HG02970 (cell line): Measurements from ENCODE around the gene LDB3.

ENCODE experiments used
- ATAC-seq: cut with Tn5 transposase; IDR thresholded peaks from one replicate; pipeline ENCODE4 v1.9.1; 2021; ENCODE audit warnings: mild to moderate bottlenecking, moderate library complexity, moderate number of reproducible peaks; ENCODE audit not compliant: unreplicated experiment, low FRiP score

The LDB3 gene

GRCh38 chr10:86663576-86664339 is 4.6 kb upstream of the LDB3 start:
- no peak for ATAC-seq

GRCh38 chr10:86664341-86665217 is 3.7 kb upstream of the LDB3 start:
- no peak for ATAC-seq

- no peak for ATAC-seq
Observed at GRCh38 chr10:86665218-86665607, 3.1 kb upstream of the LDB3 start.

GRCh38 chr10:86665868-86666267 is 2.4 kb upstream of the LDB3 start:
- ATAC-seq: no peak

GRCh38 chr10:86666538-86666937 is 1.8 kb upstream of the LDB3 start:
- no peak for ATAC-seq

- ATAC-seq: no peak
Observed at GRCh38 chr10:86667421-86668181, 710 bp upstream of the LDB3 start.

- ATAC-seq: no peak
Observed at GRCh38 chr10:86670290-86670811, 2.0 kb downstream of the LDB3 start.

- no peak for ATAC-seq
Observed at GRCh38 chr10:86670876-86671275, 2.6 kb downstream of the LDB3 start.

- ATAC-seq: no peak
Observed at GRCh38 chr10:86671419-86671818, 3.1 kb downstream of the LDB3 start.

GRCh38 chr10:86671985-86672710 is 3.8 kb downstream of the LDB3 start:
- no peak for ATAC-seq

GRCh38 chr10:86673216-86673826 is 5.0 kb downstream of the LDB3 start:
- ATAC-seq: no peak

- no peak for ATAC-seq
Observed at GRCh38 chr10:86673827-86674581, 5.7 kb downstream of the LDB3 start.

- ATAC-seq: no peak
Observed at GRCh38 chr10:86674912-86675311, 6.6 kb downstream of the LDB3 start.

GRCh38 chr10:86677374-86677773 is 9.1 kb downstream of the LDB3 start:
- no peak for ATAC-seq

GRCh38 chr10:86678999-86679792 is 10.9 kb downstream of the LDB3 start:
- ATAC-seq: no peak

GRCh38 chr10:86681047-86681446 is 12.7 kb downstream of the LDB3 start:
- ATAC-seq: no peak

- no peak for ATAC-seq
Observed at GRCh38 chr10:86681722-86682386, 13.5 kb downstream of the LDB3 start.

- ATAC-seq: no peak
Observed at GRCh38 chr10:86682675-86683074, 14.4 kb downstream of the LDB3 start.
